ENCODE measurements around the gene GFOD2. TPM values are rescaled to one million over a fixed set of nuclear protein-coding genes. Genes with fewer than 3 reads are reported as not detected.

The GFOD2 gene
- total RNA-seq, 6 experiments from 2014 or later: 14.4 to 19.4 (median 16.9) TPM

GRCh38 chr16:67652578-67653127 lies 66.5 kb downstream of the GFOD2 start:
- no peak for TF ChIP-seq CTCF (IDR thresholded peaks at IDR 0.05)
- DNase-seq: no peak
- H3K9me3 Mint-ChIP-seq: no peaks in the 10 kb centered on the region
- H3K27me3 Mint-ChIP-seq (ENCODE audit: insufficient read depth): peaks cover 30% of the 10 kb centered on the region
- no peaks in the 10 kb centered on the region for H3K36me3 Mint-ChIP-seq (ENCODE audit: low read depth)
- H3K4me1 Mint-ChIP-seq (ENCODE audit: low read depth): no peaks in the 10 kb centered on the region
- no peak overlapping the region for H3K27ac Mint-ChIP-seq
- no peak overlapping the region for H3K4me3 Mint-ChIP-seq

- no peak for TF ChIP-seq CTCF (IDR thresholded peaks at IDR 0.05)
- Mint-ChIP-seq H3K36me3 (ENCODE audit: low read depth) (no peaks in the 10 kb centered on the region), H3K27ac (no peak overlapping the region), H3K27me3 (ENCODE audit: insufficient read depth) (peaks cover 36% of the 10 kb centered on the region), H3K4me1 (ENCODE audit: low read depth) (no peaks in the 10 kb centered on the region), H3K9me3 (no peaks in the 10 kb centered on the region), H3K4me3 (peak overlapping the region; percentile 74)
- no peak for DNase-seq
These were observed 67.3 kb downstream of the GFOD2 start for GRCh38 chr16:67651847-67652246.

DNA sequence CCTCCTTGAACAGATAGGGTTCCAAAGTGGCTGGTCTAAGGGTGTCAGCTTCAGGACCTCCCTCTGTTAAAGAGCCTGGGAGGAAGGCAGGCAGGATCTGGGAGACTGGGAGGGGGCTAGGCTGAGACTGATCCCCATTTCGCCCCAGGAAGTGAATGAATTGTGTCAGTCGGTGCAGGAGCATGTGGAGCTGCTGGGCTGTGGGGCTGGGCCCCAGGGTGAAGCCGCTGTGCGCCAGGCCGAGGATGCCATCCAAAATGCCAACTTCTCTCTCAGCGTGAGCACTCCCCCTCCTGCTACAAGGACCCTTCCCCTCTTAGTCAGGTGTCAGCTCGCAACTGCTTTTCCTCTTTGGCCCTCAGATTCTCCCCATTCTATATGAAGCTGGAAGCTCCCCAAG lies 68.1 kb downstream of the GFOD2 start:
- no peaks in the 10 kb centered on the region for H3K36me3 Mint-ChIP-seq (ENCODE audit: low read depth)
- H3K27ac Mint-ChIP-seq: no peak overlapping the region
- no peak overlapping the region for H3K4me3 Mint-ChIP-seq
- no peaks in the 10 kb centered on the region for H3K4me1 Mint-ChIP-seq (ENCODE audit: low read depth)
- no peak for DNase-seq
- no peaks in the 10 kb centered on the region for H3K9me3 Mint-ChIP-seq
- H3K27me3 Mint-ChIP-seq (ENCODE audit: insufficient read depth): peaks cover 39% of the 10 kb centered on the region
- no peak for TF ChIP-seq CTCF (IDR thresholded peaks at IDR 0.05)

DNA sequence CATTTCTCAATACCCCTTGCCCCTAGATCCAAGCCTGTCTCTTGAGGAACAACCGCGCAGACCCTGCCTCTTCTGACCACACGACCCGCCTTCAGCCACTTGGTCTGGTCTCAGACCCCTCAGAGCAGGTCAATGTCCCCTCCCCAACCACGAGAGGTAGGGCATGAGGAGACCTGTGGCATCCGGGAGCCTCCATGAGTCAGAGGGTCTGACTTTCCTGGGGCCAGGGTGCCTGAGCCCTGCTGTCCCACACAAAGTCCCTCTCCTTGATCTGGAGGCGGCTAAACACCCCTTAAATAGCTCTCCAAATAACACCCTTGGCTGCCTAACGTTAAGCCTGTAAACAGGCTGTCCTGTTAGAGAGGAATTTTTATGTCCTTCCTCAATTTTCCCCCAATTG lies 69.1 kb downstream of the GFOD2 start:
- Mint-ChIP-seq H3K4me1 (ENCODE audit: low read depth) (no peaks in the 10 kb centered on the region), H3K36me3 (ENCODE audit: low read depth) (no peaks in the 10 kb centered on the region), H3K9me3 (no peaks in the 10 kb centered on the region), H3K4me3 (no peak overlapping the region), H3K27ac (no peak overlapping the region), H3K27me3 (ENCODE audit: insufficient read depth) (peaks cover 42% of the 10 kb centered on the region)
- TF ChIP-seq CTCF (IDR thresholded peaks at IDR 0.05): no peak
- no peak for DNase-seq

- no peak for DNase-seq
- Mint-ChIP-seq H3K4me3 (no peak overlapping the region), H3K4me1 (ENCODE audit: low read depth) (no peaks in the 10 kb centered on the region), H3K27ac (no peak overlapping the region), H3K9me3 (no peaks in the 10 kb centered on the region), H3K36me3 (ENCODE audit: low read depth) (no peaks in the 10 kb centered on the region), H3K27me3 (ENCODE audit: insufficient read depth) (peaks cover 42% of the 10 kb centered on the region)
- TF ChIP-seq CTCF (IDR thresholded peaks at IDR 0.05): no peak
These were observed 69.6 kb downstream of the GFOD2 start for GRCh38 chr16:67649494-67649931.

Measured in HFFc6 (cell line).